GM23338 (cell line): ENCODE results near the gene PPM1N.

ENCODE experiments used
- EZH2 ChIP-seq: fragments of 200-600 bp; sonication (generic); IDR thresholded peaks from one replicate; pipeline ENCODE4 v1.8.0; 2017; ENCODE audit warnings: antibody characterized with exemption, mild to moderate bottlenecking, low read depth; ENCODE audit not compliant: unreplicated experiment
- JUNB ChIP-seq: IDR thresholded peaks from one replicate; pipeline ENCODE4 v1.6.1; 2016; ENCODE audit warnings: antibody characterized with exemption; ENCODE audit not compliant: unreplicated experiment
- POLR2AphosphoS5 ChIP-seq: IDR thresholded peaks from 2 replicates; pipeline ENCODE4 v1.6.1; 2016; ENCODE audit warnings: antibody characterized with exemption, low read depth

DNA sequence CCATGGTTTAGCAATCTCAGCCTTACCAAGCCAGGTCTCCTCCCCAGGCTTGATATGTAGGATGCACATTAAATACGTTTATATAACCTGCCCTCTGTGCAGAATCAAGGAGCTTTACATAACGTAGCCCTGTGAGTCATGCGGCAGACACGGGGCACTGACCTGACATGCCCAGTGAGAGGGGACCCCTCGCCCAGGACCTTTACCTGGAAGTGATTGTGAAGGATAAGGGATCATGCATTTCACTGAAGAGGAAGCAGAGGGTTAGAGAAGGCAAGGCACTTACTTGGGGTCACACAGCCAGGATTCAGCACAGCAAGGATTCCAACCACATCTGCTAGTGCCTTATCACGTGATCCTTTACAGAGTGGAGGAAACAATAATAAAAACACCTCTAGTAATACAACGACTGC lies 49.4 kb upstream of the PPM1N start:
- TF ChIP-seq JUNB, result no peak
- no peak for TF ChIP-seq POLR2AphosphoS5
- TF ChIP-seq EZH2, result no peak
